Measurements from ENCODE around the gene C1orf167.

The C1orf167 gene

DNA sequence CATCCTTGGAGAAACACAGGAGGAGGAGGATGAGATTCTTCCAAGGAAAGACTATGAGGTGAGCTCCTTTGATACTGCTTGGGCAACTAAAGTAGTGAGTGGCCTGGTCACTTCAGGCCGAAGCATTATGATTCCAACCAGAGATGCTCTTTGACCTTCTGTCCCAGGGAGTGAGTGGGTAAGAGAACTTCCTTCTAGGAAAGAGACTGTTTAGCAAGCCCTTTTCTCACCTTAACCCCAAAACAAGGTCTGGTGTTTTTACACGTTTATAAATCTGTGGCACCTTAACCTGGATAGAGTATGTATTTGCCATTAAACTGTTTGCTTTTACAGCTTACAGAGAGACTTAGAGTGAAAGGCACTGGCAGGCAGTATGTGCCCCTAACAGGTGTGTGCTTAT lies 45.1 kb downstream of the C1orf167 start:
- Histone ChIP-seq H2AFZ (ENCODE audit: low read length) (0 out of 2 replicates have a peak overlapping the region, but pooled peaks have one; percentile 64), H3K4me2 (ENCODE audit: low read depth, low read length) (peak overlapping the region; percentile 95), H3K27me3 (replicated peaks; ENCODE audit: insufficient read depth, low read length) (no peaks in the 10 kb centered on the region), H4K20me1 (ENCODE audit: insufficient read depth, low read length) (no peaks in the 10 kb centered on the region), H3K79me2 (ENCODE audit: low read length) (peaks cover 55% of the 10 kb centered on the region), H3F3A (ENCODE audit: insufficient read depth, low read length) (peaks cover 26% of the 10 kb centered on the region), H3K9ac (ENCODE audit: low read length) (peak overlapping the region; percentile 69; the same call in 1 of the 2 replicates), H3K27ac (ENCODE audit: low read length) (peak overlapping the region; percentile 62; the same call in 1 of the 2 replicates), H3K36me3 (replicated peaks; ENCODE audit: insufficient read depth, low read length) (no peaks in the 10 kb centered on the region), H3K9me3 (replicated peaks; ENCODE audit: insufficient read depth, low read length) (no peaks in the 10 kb centered on the region), H3K9me2 (replicated peaks; ENCODE audit: insufficient read depth, low read length) (no peaks in the 10 kb centered on the region), H3K4me1 (ENCODE audit: low read length) (peaks cover 28% of the 10 kb centered on the region), H3K4me3 (ENCODE audit: low read length) (peak overlapping the region; percentile 72)
- DNase-seq: no peak
- TF ChIP-seq EZH2 (optimal IDR thresholded peaks at IDR 0.05; ENCODE audit: low read depth, low read length) (no peak), EZH2phosphoT487 (IDR thresholded peaks at IDR 0.05; ENCODE audit: low read length) (no peak)
- TF ChIP-seq, protein P1, sequence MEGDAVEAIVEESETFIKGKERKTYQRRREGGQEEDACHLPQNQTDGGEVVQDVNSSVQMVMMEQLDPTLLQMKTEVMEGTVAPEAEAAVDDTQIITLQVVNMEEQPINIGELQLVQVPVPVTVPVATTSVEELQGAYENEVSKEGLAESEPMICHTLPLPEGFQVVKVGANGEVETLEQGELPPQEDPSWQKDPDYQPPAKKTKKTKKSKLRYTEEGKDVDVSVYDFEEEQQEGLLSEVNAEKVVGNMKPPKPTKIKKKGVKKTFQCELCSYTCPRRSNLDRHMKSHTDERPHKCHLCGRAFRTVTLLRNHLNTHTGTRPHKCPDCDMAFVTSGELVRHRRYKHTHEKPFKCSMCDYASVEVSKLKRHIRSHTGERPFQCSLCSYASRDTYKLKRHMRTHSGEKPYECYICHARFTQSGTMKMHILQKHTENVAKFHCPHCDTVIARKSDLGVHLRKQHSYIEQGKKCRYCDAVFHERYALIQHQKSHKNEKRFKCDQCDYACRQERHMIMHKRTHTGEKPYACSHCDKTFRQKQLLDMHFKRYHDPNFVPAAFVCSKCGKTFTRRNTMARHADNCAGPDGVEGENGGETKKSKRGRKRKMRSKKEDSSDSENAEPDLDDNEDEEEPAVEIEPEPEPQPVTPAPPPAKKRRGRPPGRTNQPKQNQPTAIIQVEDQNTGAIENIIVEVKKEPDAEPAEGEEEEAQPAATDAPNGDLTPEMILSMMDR (IDR thresholded peaks at IDR 0.05; ENCODE audit: low read length): no peak

DNA sequence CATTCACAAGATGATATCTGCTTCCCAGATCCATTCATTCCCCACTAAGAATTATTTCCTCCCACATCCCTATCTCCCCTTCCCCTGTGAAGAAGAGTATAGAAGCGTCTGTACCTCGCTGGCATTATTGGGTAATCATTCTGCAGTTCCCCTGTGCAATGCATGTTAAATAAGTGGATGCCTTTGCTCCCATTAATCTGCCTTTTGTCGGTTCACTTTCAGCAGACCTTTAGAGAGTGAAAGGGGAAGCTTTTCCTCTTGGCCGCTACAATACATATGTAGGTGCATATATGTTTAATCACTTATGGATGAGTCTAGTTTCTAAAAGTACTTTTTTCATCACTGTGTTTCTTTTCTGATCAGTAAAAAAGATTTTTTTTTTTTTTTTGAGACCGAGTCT lies 51.0 kb downstream of the C1orf167 start:
- H3K9me3 ChIP-seq (replicated peaks; ENCODE audit: insufficient read depth, low read length): no peaks in the 10 kb centered on the region
- H3K4me2 ChIP-seq (ENCODE audit: low read depth, low read length): no peak overlapping the region
- DNase-seq: no peak
- H3K79me2 ChIP-seq (ENCODE audit: low read length): peaks cover 10% of the 10 kb centered on the region
- H3F3A ChIP-seq (ENCODE audit: insufficient read depth, low read length): no peaks in the 10 kb centered on the region
- no peaks in the 10 kb centered on the region for H3K27me3 ChIP-seq (replicated peaks; ENCODE audit: insufficient read depth, low read length)
- no peak overlapping the region for H3K4me3 ChIP-seq (ENCODE audit: low read length)
- H2AFZ ChIP-seq (ENCODE audit: low read length): no peak overlapping the region
- TF ChIP-seq, protein P1 (IDR thresholded peaks at IDR 0.05; ENCODE audit: low read length): no peak
- TF ChIP-seq EZH2phosphoT487 (IDR thresholded peaks at IDR 0.05; ENCODE audit: low read length) (no peak), EZH2 (optimal IDR thresholded peaks at IDR 0.05; ENCODE audit: low read depth, low read length) (no peak)
- no peak overlapping the region for H3K27ac ChIP-seq (ENCODE audit: low read length)
- no peaks in the 10 kb centered on the region for H4K20me1 ChIP-seq (ENCODE audit: insufficient read depth, low read length)
- no peaks in the 10 kb centered on the region for H3K9me2 ChIP-seq (replicated peaks; ENCODE audit: insufficient read depth, low read length)
- H3K36me3 ChIP-seq (replicated peaks; ENCODE audit: insufficient read depth, low read length): peaks cover 9% of the 10 kb centered on the region
- no peak overlapping the region for H3K9ac ChIP-seq (ENCODE audit: low read length)
- no peaks in the 10 kb centered on the region for H3K4me1 ChIP-seq (ENCODE audit: low read length)

DNA sequence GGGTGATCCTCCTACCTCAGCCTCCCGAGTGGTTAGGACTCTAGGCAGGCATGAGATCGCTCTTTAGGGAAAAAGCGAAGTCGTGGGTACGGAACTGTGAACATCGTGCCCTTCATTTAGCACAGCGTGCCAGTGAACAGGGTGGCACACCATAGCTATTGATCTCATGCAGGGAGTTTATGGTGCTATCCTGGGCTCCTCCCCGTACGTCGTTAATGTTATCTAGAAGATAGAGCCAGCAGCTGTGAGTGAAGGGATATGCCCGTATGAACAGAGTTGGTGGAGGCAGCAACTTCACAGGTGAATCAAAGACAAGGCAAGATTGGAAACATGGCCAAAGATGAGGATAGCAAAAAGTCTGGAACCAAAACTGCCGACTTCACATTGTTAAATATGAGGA lies 55.2 kb downstream of the C1orf167 start:
- H3F3A ChIP-seq (ENCODE audit: insufficient read depth, low read length): no peaks in the 10 kb centered on the region
- no peaks in the 10 kb centered on the region for H3K27me3 ChIP-seq (replicated peaks; ENCODE audit: insufficient read depth, low read length)
- H3K79me2 ChIP-seq (ENCODE audit: low read length): no peaks in the 10 kb centered on the region; the same call in 1 of the 2 replicates
- no peaks in the 10 kb centered on the region for H3K4me1 ChIP-seq (ENCODE audit: low read length)
- H3K4me2 ChIP-seq (ENCODE audit: low read depth, low read length): no peak overlapping the region
- H3K9me3 ChIP-seq (replicated peaks; ENCODE audit: insufficient read depth, low read length): no peaks in the 10 kb centered on the region
- H2AFZ ChIP-seq (ENCODE audit: low read length): no peak overlapping the region
- no peaks in the 10 kb centered on the region for H4K20me1 ChIP-seq (ENCODE audit: insufficient read depth, low read length)
- no peak overlapping the region for H3K27ac ChIP-seq (ENCODE audit: low read length)
- TF ChIP-seq, protein P1 (IDR thresholded peaks at IDR 0.05; ENCODE audit: low read length): no peak
- TF ChIP-seq EZH2phosphoT487 (IDR thresholded peaks at IDR 0.05; ENCODE audit: low read length) (no peak), EZH2 (optimal IDR thresholded peaks at IDR 0.05; ENCODE audit: low read depth, low read length) (no peak)
- H3K36me3 ChIP-seq (replicated peaks; ENCODE audit: insufficient read depth, low read length): peaks cover 9% of the 10 kb centered on the region
- no peaks in the 10 kb centered on the region for H3K9me2 ChIP-seq (replicated peaks; ENCODE audit: insufficient read depth, low read length)
- H3K9ac ChIP-seq (ENCODE audit: low read length): no peak overlapping the region
- no peak overlapping the region for H3K4me3 ChIP-seq (ENCODE audit: low read length)
- DNase-seq: no peak

All from MM.1S (cell line).